ENCODE measurements around the gene NSG2.

The NSG2 gene

DNA sequence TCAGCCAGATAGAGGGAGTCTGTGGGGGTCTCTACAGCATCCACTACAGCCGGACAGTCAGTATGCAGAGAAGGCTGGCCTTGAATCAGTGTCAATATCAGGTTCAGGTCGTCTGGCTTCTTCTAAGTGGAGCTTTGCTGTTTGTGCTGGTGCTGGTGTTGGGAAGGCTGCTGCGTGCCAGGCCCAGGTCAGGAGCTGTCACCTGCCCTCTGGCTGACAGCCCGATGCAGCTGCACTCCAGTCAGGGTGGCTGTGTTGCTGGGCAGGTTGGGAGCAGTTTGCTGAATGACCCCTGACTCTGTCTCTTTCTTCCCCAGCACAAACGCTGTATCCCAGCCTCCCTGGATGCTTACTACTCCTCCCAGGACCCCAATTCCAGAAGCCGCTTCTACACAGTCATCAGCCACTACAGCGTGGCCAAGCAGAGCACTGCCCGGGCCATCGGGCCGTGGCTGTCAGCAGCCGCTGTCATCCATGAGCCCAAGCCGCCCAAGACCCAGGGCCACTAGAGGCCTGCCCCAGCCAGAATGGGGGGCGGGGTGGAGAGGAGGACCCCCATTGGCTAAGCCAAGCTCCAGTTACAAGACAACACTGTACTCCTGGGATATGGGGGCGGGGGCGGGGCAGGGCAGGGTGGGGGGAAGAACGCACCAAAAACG, 61.6 kb downstream of the NSG2 start:
- Histone ChIP-seq H3K79me2 (no peaks in the 10 kb centered on the region), H3K36me3 (ENCODE audit: control insufficient read depth, insufficient read depth, low read length) (no peaks in the 10 kb centered on the region), H3K4me2 (ENCODE audit: low read length) (no peak overlapping the region), H2AFZ (no peak overlapping the region), H3K9ac (no peak overlapping the region), H3K27me3 (ENCODE audit: control insufficient read depth, insufficient read depth, low read length) (no peaks in the 10 kb centered on the region), H3K9me3 (ENCODE audit: control insufficient read depth, low read length) (no peaks in the 10 kb centered on the region), H3K27ac (no peak overlapping the region), H3K4me3 (ENCODE audit: low read depth, low read length) (no peak overlapping the region), H3K4me1 (no peaks in the 10 kb centered on the region)
- TF ChIP-seq, protein P1, sequence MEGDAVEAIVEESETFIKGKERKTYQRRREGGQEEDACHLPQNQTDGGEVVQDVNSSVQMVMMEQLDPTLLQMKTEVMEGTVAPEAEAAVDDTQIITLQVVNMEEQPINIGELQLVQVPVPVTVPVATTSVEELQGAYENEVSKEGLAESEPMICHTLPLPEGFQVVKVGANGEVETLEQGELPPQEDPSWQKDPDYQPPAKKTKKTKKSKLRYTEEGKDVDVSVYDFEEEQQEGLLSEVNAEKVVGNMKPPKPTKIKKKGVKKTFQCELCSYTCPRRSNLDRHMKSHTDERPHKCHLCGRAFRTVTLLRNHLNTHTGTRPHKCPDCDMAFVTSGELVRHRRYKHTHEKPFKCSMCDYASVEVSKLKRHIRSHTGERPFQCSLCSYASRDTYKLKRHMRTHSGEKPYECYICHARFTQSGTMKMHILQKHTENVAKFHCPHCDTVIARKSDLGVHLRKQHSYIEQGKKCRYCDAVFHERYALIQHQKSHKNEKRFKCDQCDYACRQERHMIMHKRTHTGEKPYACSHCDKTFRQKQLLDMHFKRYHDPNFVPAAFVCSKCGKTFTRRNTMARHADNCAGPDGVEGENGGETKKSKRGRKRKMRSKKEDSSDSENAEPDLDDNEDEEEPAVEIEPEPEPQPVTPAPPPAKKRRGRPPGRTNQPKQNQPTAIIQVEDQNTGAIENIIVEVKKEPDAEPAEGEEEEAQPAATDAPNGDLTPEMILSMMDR (IDR thresholded peaks at IDR 0.05): no peak

DNA sequence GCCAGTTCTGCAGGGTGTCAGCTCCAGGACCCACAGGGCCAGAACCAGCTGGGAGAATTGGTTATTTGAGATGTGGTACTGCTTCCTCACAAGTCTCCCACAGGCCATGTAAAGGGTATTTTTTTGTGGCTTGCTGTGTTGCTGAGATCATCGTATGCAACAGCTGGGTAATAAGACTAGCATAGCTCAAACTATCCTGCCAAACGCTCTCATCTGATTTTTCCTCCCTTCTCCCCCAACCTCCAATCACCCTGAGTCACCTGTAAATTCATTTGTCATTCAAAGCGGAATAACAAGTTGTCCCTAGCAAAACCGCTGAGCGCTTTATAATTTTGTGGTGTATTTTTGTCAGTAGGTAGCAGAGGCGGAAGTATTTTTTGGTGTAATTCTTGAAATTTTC, 63.2 kb downstream of the NSG2 start:
- TF ChIP-seq, protein P1 (IDR thresholded peaks at IDR 0.05): no peak
- no peaks in the 10 kb centered on the region for H3K36me3 ChIP-seq (ENCODE audit: control insufficient read depth, insufficient read depth, low read length)
- H3K79me2 ChIP-seq: no peaks in the 10 kb centered on the region
- no peak overlapping the region for H3K9ac ChIP-seq
- no peaks in the 10 kb centered on the region for H3K4me1 ChIP-seq
- no peak overlapping the region for H2AFZ ChIP-seq
- no peak overlapping the region for H3K27ac ChIP-seq
- no peak overlapping the region for H3K4me2 ChIP-seq (ENCODE audit: low read length)
- H3K27me3 ChIP-seq (ENCODE audit: control insufficient read depth, insufficient read depth, low read length): no peaks in the 10 kb centered on the region
- no peak overlapping the region for H3K4me3 ChIP-seq (ENCODE audit: low read depth, low read length)
- H3K9me3 ChIP-seq (ENCODE audit: control insufficient read depth, low read length): no peaks in the 10 kb centered on the region

- Histone ChIP-seq H2AFZ (no peak overlapping the region), H3K4me1 (no peaks in the 10 kb centered on the region), H3K27ac (no peak overlapping the region), H3K4me2 (ENCODE audit: low read length) (no peak overlapping the region), H3K9ac (no peak overlapping the region), H3K36me3 (ENCODE audit: control insufficient read depth, insufficient read depth, low read length) (no peaks in the 10 kb centered on the region), H3K9me3 (ENCODE audit: control insufficient read depth, low read length) (no peaks in the 10 kb centered on the region), H3K27me3 (ENCODE audit: control insufficient read depth, insufficient read depth, low read length) (no peaks in the 10 kb centered on the region), H3K4me3 (ENCODE audit: low read depth, low read length) (no peak overlapping the region), H3K79me2 (no peaks in the 10 kb centered on the region)
- TF ChIP-seq, protein P1 (IDR thresholded peaks at IDR 0.05): no peak
Observed at GRCh38 chr5:174109698-174110260, 64.3 kb downstream of the NSG2 start.

DNA sequence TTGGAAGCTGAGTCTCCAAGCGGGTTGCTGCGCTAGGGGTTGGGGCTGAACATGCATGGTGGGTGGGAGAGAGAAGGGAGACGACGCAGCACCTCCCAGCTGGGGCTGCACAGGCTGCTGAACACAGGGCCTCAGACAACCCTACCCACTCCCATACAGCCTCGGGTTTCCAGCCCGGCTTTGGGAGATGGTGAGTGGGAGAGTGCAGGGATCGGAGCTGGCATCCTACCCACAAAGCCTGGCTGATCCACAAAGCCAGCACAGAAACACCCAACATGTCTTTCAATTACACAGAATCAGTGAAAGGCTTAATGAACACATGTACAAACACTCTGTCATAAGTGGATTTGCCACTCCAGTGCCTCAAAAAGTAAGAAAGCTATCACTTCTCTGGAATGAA, 64.8 kb downstream of the NSG2 start:
- Histone ChIP-seq H3K4me1 (no peaks in the 10 kb centered on the region), H3K27me3 (ENCODE audit: control insufficient read depth, insufficient read depth, low read length) (no peaks in the 10 kb centered on the region), H2AFZ (no peak overlapping the region), H3K9ac (no peak overlapping the region), H3K36me3 (ENCODE audit: control insufficient read depth, insufficient read depth, low read length) (no peaks in the 10 kb centered on the region), H3K27ac (no peak overlapping the region), H3K4me3 (ENCODE audit: low read depth, low read length) (no peak overlapping the region), H3K9me3 (ENCODE audit: control insufficient read depth, low read length) (no peaks in the 10 kb centered on the region), H3K79me2 (no peaks in the 10 kb centered on the region), H3K4me2 (ENCODE audit: low read length) (no peak overlapping the region)
- TF ChIP-seq, protein P1 (IDR thresholded peaks at IDR 0.05): no peak

All from parathyroid adenoma (tissue), 2 donors.